ENCODE data around the gene SLCO2A1.

- TF ChIP-seq CTCF (IDR thresholded peaks at IDR 0.05) (no peak), POLR2AphosphoS5 (IDR thresholded peaks at IDR 0.05) (no peak), EP300 (IDR thresholded peaks at IDR 0.05; ENCODE audit: low read depth) (no peak)
Observed at GRCh38 chr3:133967992-133968892, 61.5 kb downstream of the SLCO2A1 start.
